ENCODE results near the gene CST7. TPM values are rescaled to one million over a fixed set of nuclear protein-coding genes. Genes with fewer than 3 reads are reported as not detected.

Gene CST7
- total and polyA plus RNA-seq, 2 donors (not counting 3 experiments of a cell fraction or from before 2014, with no cell fraction given) = not detected

GRCh38 chr20:24962510-24962909 lies 13.4 kb downstream of the CST7 start:
- DNase-seq (ENCODE audit: low read depth, low spot score) (no peak), FAIRE-seq (no peak)
- H2AFZ ChIP-seq (ENCODE audit: low read depth, low read length) = no peak overlapping the region
- TF ChIP-seq MAX (IDR thresholded peaks at IDR 0.05; ENCODE audit: insufficient read depth, insufficient read length) = no peak
- no peak for TF ChIP-seq FOS (IDR thresholded peaks at IDR 0.05; ENCODE audit: borderline replicate concordance, insufficient read depth, low read length)
- no peak for TF ChIP-seq GATA2 (IDR thresholded peaks at IDR 0.05; ENCODE audit: insufficient read depth, insufficient read length, low read depth, low read length)
- TF ChIP-seq JUN (IDR thresholded peaks at IDR 0.05; ENCODE audit: borderline replicate concordance, insufficient read depth, insufficient read length, low read depth) = no peak
- TF ChIP-seq POLR2AphosphoS5 (IDR thresholded peaks at IDR 0.05; ENCODE audit: insufficient read depth, low read depth, low read length) = no peak
- no peak for TF ChIP-seq MYC (IDR thresholded peaks at IDR 0.05; ENCODE audit: low read depth, low read length)
- TF ChIP-seq CTCF (IDR thresholded peaks at IDR 0.05; ENCODE audit: extremely low read depth in 1 of 2, insufficient read depth in 1 of 2, low read depth in 1 of 2, low read length in 2 of 2) = no peak
- TF ChIP-seq POLR2A (IDR thresholded peaks at IDR 0.05; ENCODE audit: low read depth, low read length) = no peak
- TF ChIP-seq EZH2 (IDR thresholded peaks at IDR 0.05; ENCODE audit: borderline replicate concordance, low read depth, low read length, severe bottlenecking) = no peak
- peaks cover 2 to 14% of the 10 kb centered on the region in 2 experiments for H3K36me3 ChIP-seq (ENCODE audit: control insufficient read depth in 2 of 2, extremely low read depth in 1 of 2, insufficient read depth in 2 of 2, low read length in 2 of 2)
- H3K4me3 ChIP-seq (replicated peaks in 1 of 3; ENCODE audit: insufficient read depth in 1 of 3, low read depth in 1 of 3, low read length in 3 of 3) = no peak overlapping the region
- ChIA-PET CTCF (no interaction called here), POLR2A (no interaction called here)
- H3K4me2 ChIP-seq (ENCODE audit: insufficient read depth, low read length) = no peak overlapping the region
- no peaks in the 10 kb centered on the region for H4K20me1 ChIP-seq (replicated peaks; ENCODE audit: control insufficient read depth, extremely low read depth, insufficient read depth, low read length)
- H3K9me1 ChIP-seq (replicated peaks; ENCODE audit: control insufficient read depth, extremely low read depth, insufficient read depth, low read length) = no peaks in the 10 kb centered on the region
- no TSS peak for BruUV-seq (replicated peaks)
- dilution Hi-C loops (cut with MboI; ENCODE audit: extremely low pct_ligation_motif_present, low sequenced_read_pairs) (no loop called here), intact Hi-C loops (cut with micrococcal nuclease) (no loop called here)
- H3K27me3 ChIP-seq (ENCODE audit: control insufficient read depth in 2 of 2, insufficient read depth in 2 of 2, low read length in 2 of 2) = no peaks in the 10 kb centered on the region
- no peak overlapping the region for H3K27ac ChIP-seq (ENCODE audit: insufficient read depth, low read depth, low read length)
- H3K9ac ChIP-seq (replicated peaks; ENCODE audit: extremely low read depth, insufficient read depth, low read length) = no peak overlapping the region
- H3K79me2 ChIP-seq (ENCODE audit: control insufficient read depth, insufficient read depth, low read length) = no peaks in the 10 kb centered on the region
- H3K9me3 ChIP-seq (replicated peaks; ENCODE audit: control insufficient read depth, insufficient read depth, low read length) = no peaks in the 10 kb centered on the region
- no peaks in the 10 kb centered on the region for H3K4me1 ChIP-seq (ENCODE audit: control insufficient read depth, extremely low read depth, insufficient read depth, low read length)

Data from endothelial cell of umbilical vein (primary cell).